Activated T-helper 2 cell treated with anti-CD3 and anti-CD28 coated beads, Interferon-gamma antibody, Interleukin-2, Interleukin-4, amounts not matched to agents 10 μg/mL and 5 μg/mL and 100 μg/mL, durations not matched to agents 14 hours and 24 hours and 36 hours (primary cell): ENCODE measurements around the gene TLE2. TPM values are rescaled to one million over a fixed set of nuclear protein-coding genes. Genes with fewer than 3 reads are reported as not detected.
"Not testable (repeated sequence)": the region's sequence is repeated elsewhere in the genome, so short reads cannot be mapped to it uniquely, and the experiment has no call there.

Experiments
- DNase-seq: peaks from one replicate; pipeline ENCODE4 v3.0.0; 2021; ENCODE audit warnings: low spot score
- H3K27ac Mint-ChIP-seq: one replicate; pipeline ENCODE4 v1.8.0; 2021; ENCODE audit warnings: mixed read lengths
- H3K27me3 Mint-ChIP-seq: one replicate; pipeline ENCODE4 v1.8.0; 2021; ENCODE audit warnings: low read depth, mixed read lengths
- H3K36me3 Mint-ChIP-seq: one replicate; pipeline ENCODE4 v1.8.0; 2021; ENCODE audit warnings: low read depth, mixed read lengths
- H3K4me1 Mint-ChIP-seq: one replicate; pipeline ENCODE4 v1.8.0; 2021; ENCODE audit warnings: low read depth, mixed read lengths
- H3K4me3 Mint-ChIP-seq: one replicate; pipeline ENCODE4 v1.8.0; 2021; ENCODE audit warnings: low read depth, mild to moderate bottlenecking, moderate library complexity, mixed read lengths
- H3K9me3 Mint-ChIP-seq: one replicate; pipeline ENCODE4 v1.8.0; 2021; ENCODE audit warnings: mixed read lengths
- intact Hi-C: fragments of 100-400 bp; cut with micrococcal nuclease; formaldehyde crosslinking; loops from one replicate; pipeline ENCODE4 v1.15.1; 2023
- total RNA-seq: library from RNA; stranded (reverse); gene quantifications from 2 replicates; pipeline ENCODE4 v1.2.3, GENCODE V29; 2022

TLE2 gene
- total RNA-seq, 1 donor from 2014 or later: 2.2 TPM

GRCh38 chr19:3039125-3039524 lies 10.0 kb upstream of the TLE2 start:
- Mint-ChIP-seq H3K36me3 (no peaks in the 10 kb centered on the region), H3K27ac (no peak overlapping the region), H3K27me3 (peaks cover 5% of the 10 kb centered on the region), H3K4me3 (no peak overlapping the region), H3K4me1 (peaks cover 19% of the 10 kb centered on the region), H3K9me3 (no peaks in the 10 kb centered on the region)
- intact Hi-C loops: no loop called here
- no peak for DNase-seq

DNA sequence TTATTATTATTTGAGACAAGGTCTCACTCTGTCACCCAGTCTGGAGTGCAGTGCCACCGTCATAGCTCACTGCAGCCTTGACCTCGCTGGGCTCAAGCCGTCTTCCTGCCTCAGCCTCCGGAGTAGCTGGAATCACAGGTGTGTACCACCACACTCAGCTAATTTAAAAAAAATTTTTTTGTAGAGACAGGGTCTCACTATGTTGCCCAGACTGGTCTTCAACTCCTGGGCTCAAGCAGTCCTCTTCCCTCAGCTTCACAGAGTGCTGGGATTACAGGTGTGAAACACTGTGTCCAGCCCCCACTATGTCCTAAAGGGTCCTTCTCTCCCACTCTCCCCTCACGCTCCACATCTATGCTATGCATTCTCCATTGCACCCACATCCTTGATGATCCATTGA lies 9.1 kb upstream of the TLE2 start:
- Mint-ChIP-seq H3K27me3 (peaks cover 12% of the 10 kb centered on the region), H3K4me1 (peaks cover 19% of the 10 kb centered on the region), H3K27ac (no peak overlapping the region), H3K36me3 (no peaks in the 10 kb centered on the region), H3K9me3 (no peaks in the 10 kb centered on the region), H3K4me3 (no peak overlapping the region)
- intact Hi-C loops: no loop called here
- no peak for DNase-seq

DNA sequence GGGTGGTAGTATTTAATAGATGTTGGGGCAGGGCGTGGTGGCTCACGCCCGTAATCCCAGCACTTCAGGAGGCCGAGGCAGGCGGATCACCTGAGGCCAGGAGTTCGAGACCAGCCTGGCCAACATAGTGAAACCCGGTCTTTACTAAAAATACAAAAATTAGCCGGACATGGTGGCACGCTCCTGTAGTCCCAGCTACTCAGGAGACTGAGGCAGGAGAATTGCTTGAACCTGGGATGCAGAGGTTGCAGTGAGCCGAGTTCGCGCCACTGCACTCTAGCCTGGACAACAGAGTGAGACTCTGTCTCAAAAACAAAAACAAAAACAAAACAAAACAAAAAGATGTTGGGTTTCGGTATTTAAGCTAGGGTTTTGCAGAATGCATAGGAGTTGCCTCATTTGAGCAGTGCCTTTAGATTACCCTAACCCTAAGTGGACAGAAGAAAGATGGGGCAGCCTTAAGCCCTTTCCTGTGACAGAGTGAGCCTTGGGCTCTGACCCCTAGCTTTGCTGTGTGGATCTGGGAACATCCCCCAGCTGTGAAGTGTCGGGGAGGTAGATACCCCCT lies 8.0 kb upstream of the TLE2 start:
- DNase-seq, intact Hi-C loops, H3K9me3 Mint-ChIP-seq, H3K36me3 Mint-ChIP-seq: not testable (repeated sequence)
- peak overlapping the region; percentile 22 for H3K27ac Mint-ChIP-seq
- H3K4me3 Mint-ChIP-seq: peak overlapping the region; percentile 91
- H3K4me1 Mint-ChIP-seq: peaks cover 15% of the 10 kb centered on the region
- peaks cover 17% of the 10 kb centered on the region for H3K27me3 Mint-ChIP-seq

- peak; percentile 78 for DNase-seq
- Mint-ChIP-seq H3K27me3 (peaks cover 22% of the 10 kb centered on the region), H3K4me3 (peak overlapping the region; percentile 91), H3K36me3 (no peaks in the 10 kb centered on the region), H3K27ac (peak overlapping the region; percentile 95), H3K9me3 (no peaks in the 10 kb centered on the region), H3K4me1 (peaks cover 15% of the 10 kb centered on the region)
- intact Hi-C loops: no loop called here
Measured at GRCh38 chr19:3036119-3036976, 7.3 kb upstream of the TLE2 start.

- peaks cover 15% of the 10 kb centered on the region for H3K4me1 Mint-ChIP-seq
- H3K36me3 Mint-ChIP-seq: no peaks in the 10 kb centered on the region
- H3K27me3 Mint-ChIP-seq: peaks cover 28% of the 10 kb centered on the region
- DNase-seq: peak; percentile 94
- H3K4me3 Mint-ChIP-seq: peak overlapping the region; percentile 91
- intact Hi-C loops: loop anchor here (1.0 kb wide), 2 partner anchors 26 to 58 kb away; partner anchors contain the start of gene TLE6
- H3K9me3 Mint-ChIP-seq: no peaks in the 10 kb centered on the region
- peak overlapping the region; percentile 95 for H3K27ac Mint-ChIP-seq
Measured at GRCh38 chr19:3035542-3036118, 6.5 kb upstream of the TLE2 start.

DNA sequence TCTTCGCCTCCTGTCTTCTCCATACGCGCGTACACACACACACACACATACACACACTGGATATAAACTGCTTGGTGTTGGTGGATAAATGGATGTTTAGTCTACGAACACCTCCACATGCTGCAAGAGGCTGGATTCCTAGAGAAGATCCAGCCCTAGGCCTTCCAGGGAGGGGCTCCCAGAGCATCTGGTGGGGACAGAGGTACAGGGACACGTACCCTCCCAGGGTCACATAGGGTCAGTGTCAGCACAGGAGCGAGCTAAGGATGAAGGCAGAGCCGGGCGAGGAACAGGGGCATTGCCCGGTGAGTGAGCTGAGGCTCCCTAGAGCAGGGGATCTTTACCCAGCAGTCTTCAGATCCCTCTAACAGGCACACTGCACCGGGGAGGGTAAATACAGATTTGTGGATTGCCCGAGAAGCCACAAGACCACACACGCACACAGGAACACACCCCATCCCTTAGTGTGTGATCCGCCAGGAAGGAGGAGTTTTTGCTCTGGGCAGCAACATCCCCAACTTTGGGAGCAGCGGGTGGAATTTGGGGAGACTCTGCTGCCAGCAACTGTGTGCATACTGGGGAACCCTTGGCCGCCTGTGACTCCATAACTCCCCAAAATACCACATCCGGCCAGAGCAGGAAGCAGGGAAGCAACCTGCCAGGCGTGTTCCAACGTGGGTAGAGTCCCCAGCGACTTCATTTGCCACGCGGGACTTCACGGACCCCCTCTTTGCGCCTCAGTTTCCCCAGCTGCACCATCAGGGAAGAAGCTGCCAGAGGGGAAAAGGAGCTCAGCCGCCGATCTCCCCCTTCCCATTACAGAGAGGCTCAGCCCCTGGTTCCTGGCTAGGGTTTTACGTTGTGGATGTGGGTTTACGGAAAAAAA lies 5.8 kb upstream of the TLE2 start:
- H3K4me1 Mint-ChIP-seq: peaks cover 15% of the 10 kb centered on the region
- DNase-seq: peak; percentile 48
- H3K9me3 Mint-ChIP-seq: no peaks in the 10 kb centered on the region
- peak overlapping the region; percentile 91 for H3K4me3 Mint-ChIP-seq
- H3K27me3 Mint-ChIP-seq: peaks cover 34% of the 10 kb centered on the region
- intact Hi-C loops: loop anchor here (1.0 kb wide), 2 partner anchors 26 to 58 kb away; partner anchors contain the start of gene TLE6
- peak overlapping the region; percentile 95 for H3K27ac Mint-ChIP-seq
- H3K36me3 Mint-ChIP-seq: no peaks in the 10 kb centered on the region

DNA sequence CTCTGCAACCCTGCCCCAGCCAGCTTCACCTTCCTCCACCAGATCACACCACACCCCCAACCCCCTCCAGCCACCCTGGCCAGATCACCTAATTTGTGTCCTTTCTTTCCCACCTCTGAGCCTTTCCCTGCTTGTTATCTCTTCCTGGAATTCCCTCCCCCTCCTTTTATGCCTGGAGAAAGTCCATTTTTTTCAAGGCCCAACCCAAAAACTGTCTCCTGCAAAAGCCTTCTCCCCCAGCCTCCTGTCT lies 5.3 kb upstream of the TLE2 start:
- Mint-ChIP-seq H3K4me1 (peaks cover 13% of the 10 kb centered on the region), H3K9me3 (no peaks in the 10 kb centered on the region), H3K36me3 (no peaks in the 10 kb centered on the region), H3K27me3 (peaks cover 40% of the 10 kb centered on the region), H3K27ac (peak overlapping the region; percentile 40), H3K4me3 (peak overlapping the region; percentile 54)
- intact Hi-C loops: no loop called here
- DNase-seq: no peak

DNA sequence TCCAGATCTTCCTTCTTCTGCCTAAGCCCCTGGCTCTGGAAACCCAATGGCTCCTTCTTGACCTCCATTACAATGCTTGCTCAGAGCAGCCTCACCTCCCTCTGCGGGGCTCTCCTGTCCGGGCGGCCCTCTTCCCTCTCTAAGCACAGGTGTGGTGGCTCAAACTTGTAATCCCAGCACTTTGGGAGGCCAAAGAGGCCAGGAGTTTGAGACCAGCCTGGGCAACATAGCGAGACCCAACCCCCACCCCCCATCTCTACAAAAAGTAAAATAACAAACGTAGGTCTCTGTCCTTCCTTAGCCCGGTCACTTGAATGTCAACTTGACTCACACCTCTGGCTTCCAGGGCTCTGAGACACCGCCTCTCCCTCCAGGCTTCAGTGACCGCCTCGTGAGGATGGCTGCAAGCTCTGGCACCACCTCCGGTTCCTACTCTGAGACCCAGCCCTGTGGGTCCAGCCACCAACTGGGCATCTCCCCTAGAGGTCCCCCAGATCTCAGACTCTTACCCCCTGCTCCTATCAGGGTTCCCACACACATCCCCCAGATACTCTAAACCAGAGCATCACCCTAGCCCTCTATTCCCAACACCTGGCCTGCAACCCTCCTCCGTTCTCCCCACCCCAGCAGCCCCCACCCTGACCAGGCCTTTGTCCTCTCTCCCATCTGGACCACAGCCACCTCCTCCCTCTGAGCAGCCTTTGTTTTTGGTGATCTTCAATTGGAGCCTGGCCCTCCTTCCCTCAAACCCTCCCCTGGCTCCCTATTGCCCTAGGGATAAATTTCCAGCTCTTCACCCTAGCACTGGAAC lies 4.7 kb upstream of the TLE2 start:
- no peaks in the 10 kb centered on the region for H3K36me3 Mint-ChIP-seq

DNA sequence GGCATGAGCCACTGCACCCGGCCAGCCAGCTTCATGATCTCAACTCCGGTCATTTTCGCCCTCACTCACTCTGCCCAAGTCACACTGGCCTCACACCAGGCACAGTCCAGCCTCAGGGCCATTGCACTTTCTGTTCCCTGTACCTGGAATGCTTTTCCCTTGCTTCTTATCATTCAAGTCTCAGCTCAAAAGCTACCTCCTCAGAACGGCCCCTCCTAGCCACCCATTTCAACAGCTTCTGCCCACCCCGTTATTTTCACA lies 2.5 kb upstream of the TLE2 start:
- peaks cover 13% of the 10 kb centered on the region for H3K4me1 Mint-ChIP-seq
- H3K4me3 Mint-ChIP-seq: no peak overlapping the region
- no peaks in the 10 kb centered on the region for H3K9me3 Mint-ChIP-seq
- H3K27me3 Mint-ChIP-seq: peaks cover 52% of the 10 kb centered on the region
- DNase-seq: no peak
- H3K27ac Mint-ChIP-seq: no peak overlapping the region
- intact Hi-C loops: no loop called here
- H3K36me3 Mint-ChIP-seq: no peaks in the 10 kb centered on the region

More for the DNA sequence above, 4.7 kb upstream of the TLE2 start:
- peak overlapping the region; percentile 54 for H3K4me3 Mint-ChIP-seq
- H3K27ac Mint-ChIP-seq: peak overlapping the region; percentile 40
- intact Hi-C loops: no loop called here
- peaks cover 40% of the 10 kb centered on the region for H3K27me3 Mint-ChIP-seq
- DNase-seq: no peak
- no peaks in the 10 kb centered on the region for H3K9me3 Mint-ChIP-seq
- H3K4me1 Mint-ChIP-seq: peaks cover 13% of the 10 kb centered on the region

- intact Hi-C loops: no loop called here
- Mint-ChIP-seq H3K36me3 (no peaks in the 10 kb centered on the region), H3K4me1 (peaks cover 4% of the 10 kb centered on the region), H3K27me3 (peaks cover 42% of the 10 kb centered on the region), H3K4me3 (peak overlapping the region; percentile 57), H3K9me3 (no peaks in the 10 kb centered on the region), H3K27ac (no peak overlapping the region)
- DNase-seq: no peak
Measured at GRCh38 chr19:3028305-3029064, 595 bp downstream of the TLE2 start.

DNA sequence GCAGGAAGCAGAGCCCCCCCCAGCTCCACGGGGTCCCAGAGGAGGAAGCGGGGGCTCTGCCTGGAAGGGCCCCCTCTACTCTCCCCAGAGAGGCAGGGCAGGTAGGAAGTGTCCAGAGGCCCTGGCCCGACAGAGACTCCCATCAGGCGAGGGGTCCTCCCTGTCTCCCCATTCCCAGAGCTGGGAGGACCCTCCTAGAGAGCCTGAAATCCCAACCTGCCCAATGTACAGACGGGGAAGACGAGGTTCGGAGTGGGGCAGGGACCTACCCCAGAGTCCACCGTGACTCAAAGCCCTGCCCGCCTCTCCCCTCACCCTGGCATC lies 1.1 kb downstream of the TLE2 start:
- no peaks in the 10 kb centered on the region for H3K36me3 Mint-ChIP-seq
- peaks cover 8% of the 10 kb centered on the region for H3K4me1 Mint-ChIP-seq
- no peak overlapping the region for H3K4me3 Mint-ChIP-seq
- DNase-seq: no peak
- H3K27ac Mint-ChIP-seq: no peak overlapping the region
- H3K9me3 Mint-ChIP-seq: no peaks in the 10 kb centered on the region
- peaks cover 40% of the 10 kb centered on the region for H3K27me3 Mint-ChIP-seq
- intact Hi-C loops: no loop called here

DNA sequence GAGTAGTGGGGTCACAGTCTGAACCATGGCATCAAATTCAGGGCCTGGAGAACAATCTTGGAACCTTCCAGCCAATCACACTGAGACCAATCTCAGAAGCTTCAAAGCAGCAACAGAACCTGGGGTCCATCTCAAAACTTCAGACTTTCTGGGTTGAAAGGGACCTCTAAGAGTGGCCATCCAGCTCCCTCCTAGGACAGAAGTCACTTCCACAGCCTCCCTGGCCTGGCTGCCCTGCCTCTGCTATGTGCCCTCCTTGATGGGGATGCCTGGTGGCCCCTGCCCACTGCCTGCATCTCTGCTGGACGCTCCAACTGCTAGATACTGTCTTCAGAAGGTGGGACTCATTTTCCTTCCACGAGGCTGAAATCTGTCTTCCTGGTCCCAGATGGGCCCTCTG lies 1.8 kb downstream of the TLE2 start:
- no peak overlapping the region for H3K27ac Mint-ChIP-seq
- peaks cover 11% of the 10 kb centered on the region for H3K4me1 Mint-ChIP-seq
- peaks cover 36% of the 10 kb centered on the region for H3K27me3 Mint-ChIP-seq
- no peaks in the 10 kb centered on the region for H3K36me3 Mint-ChIP-seq
- DNase-seq: no peak
- H3K9me3 Mint-ChIP-seq: no peaks in the 10 kb centered on the region
- no peak overlapping the region for H3K4me3 Mint-ChIP-seq
- intact Hi-C loops: no loop called here
